Measurements from ENCODE around the gene SLC5A2. TPM values are rescaled to one million over a fixed set of nuclear protein-coding genes. Genes with fewer than 3 reads are reported as not detected.
"Not testable (repeated sequence)": the region's sequence is repeated elsewhere in the genome, so short reads cannot be mapped to it uniquely, and the experiment has no call there.

SLC5A2 gene
- not detected for total RNA-seq

DNA sequence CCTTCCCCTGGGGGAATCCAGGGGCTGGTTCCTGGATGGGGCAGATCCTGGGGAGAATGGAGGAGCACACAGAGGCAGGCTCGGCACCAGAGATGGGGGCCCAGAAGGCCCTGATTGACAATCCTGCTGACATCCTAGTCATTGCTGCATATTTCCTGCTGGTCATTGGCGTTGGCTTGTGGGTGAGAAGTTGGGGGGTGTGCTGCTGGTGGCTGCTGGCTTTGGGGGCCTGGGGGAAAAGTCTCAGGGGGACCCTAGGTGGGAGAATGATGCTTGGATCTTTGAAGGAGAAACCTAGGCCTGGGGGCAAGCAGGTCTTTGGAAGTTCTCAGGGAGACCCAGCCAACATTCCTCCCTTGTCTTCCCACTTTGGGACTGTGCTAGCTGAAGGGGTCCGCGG is at the start of gene SLC5A2:
Gene SLC5A2, plus strand, starts transcription at position 43 of the 400 bp plus-strand sequence. Its CDS starts 14 bp downstream, at position 57.
- no peak within 1 kb of the TSS for H3K4me3 ChIP-seq
- peaks cover 0 to 29% of the 10 kb centered on the region in 2 donors for H3K4me1 ChIP-seq
- peaks cover 3% of the 10 kb centered on the region for H3K36me3 ChIP-seq
- no peak for DNase-seq (ENCODE audit: low spot score)
- H3K27me3 ChIP-seq, result no peaks in the 10 kb centered on the region
- H3K27ac ChIP-seq, result no peak within 1 kb of the TSS
- TF ChIP-seq, protein P1, sequence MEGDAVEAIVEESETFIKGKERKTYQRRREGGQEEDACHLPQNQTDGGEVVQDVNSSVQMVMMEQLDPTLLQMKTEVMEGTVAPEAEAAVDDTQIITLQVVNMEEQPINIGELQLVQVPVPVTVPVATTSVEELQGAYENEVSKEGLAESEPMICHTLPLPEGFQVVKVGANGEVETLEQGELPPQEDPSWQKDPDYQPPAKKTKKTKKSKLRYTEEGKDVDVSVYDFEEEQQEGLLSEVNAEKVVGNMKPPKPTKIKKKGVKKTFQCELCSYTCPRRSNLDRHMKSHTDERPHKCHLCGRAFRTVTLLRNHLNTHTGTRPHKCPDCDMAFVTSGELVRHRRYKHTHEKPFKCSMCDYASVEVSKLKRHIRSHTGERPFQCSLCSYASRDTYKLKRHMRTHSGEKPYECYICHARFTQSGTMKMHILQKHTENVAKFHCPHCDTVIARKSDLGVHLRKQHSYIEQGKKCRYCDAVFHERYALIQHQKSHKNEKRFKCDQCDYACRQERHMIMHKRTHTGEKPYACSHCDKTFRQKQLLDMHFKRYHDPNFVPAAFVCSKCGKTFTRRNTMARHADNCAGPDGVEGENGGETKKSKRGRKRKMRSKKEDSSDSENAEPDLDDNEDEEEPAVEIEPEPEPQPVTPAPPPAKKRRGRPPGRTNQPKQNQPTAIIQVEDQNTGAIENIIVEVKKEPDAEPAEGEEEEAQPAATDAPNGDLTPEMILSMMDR (IDR thresholded peaks at IDR 0.05), result no peak
- H3K9me3 ChIP-seq, result no peaks in the 10 kb centered on the region

DNA sequence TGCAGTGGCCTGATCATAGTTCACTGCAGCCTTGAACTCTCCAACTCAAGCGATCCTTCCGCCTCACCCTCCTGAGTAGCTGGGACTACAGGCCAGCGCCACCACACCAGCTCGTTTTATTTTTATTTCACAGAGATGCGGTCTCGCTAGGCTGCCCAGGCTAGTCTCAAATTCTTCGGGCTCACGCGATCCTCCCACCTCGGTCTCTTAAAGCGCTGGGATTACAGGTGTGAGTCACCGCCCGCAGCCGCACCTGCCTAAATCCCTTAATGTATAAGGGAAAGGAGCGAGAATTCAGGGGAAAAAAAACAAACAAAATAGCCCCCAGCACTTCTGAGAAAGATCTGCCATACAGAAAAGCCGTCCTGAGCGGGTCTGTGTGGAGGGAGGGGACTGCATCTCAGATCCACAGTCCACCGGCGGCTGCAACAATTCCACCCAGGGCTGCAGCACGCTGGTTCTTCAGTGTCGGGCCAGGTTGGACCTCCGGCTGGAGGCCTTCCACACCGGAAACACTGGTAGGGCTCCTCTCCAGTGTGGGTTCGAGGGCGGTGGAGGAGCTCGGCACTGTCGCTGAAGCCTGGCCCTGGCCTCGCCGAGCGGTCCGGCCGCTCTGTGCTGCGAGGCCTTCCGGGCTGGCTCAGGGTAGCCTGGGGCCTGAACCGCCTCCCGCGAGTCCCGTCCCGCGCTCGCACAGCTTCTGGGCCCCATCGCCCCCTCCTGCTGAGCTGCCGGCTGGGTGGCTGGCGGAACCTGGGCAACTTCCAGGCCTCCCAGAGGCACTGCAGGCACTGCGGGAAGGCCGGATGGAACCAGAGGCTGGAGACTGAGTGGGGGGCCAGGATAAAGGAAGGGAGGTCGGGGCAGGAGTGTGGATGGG is 47.3 kb upstream of the SLC5A2 start:
- H3K36me3 ChIP-seq, result no peaks in the 10 kb centered on the region
- no peak overlapping the region for H3K27ac ChIP-seq
- H3K9me3 ChIP-seq, result no peaks in the 10 kb centered on the region
- DNase-seq (ENCODE audit: low spot score), result no peak
- no peak overlapping the region for H3K4me3 ChIP-seq
- H3K27me3 ChIP-seq, result no peaks in the 10 kb centered on the region
- TF ChIP-seq, protein P1 (IDR thresholded peaks at IDR 0.05), result no peak
- H3K4me1 ChIP-seq, result peaks cover 0 to 10% of the 10 kb centered on the region in 2 donors

DNA sequence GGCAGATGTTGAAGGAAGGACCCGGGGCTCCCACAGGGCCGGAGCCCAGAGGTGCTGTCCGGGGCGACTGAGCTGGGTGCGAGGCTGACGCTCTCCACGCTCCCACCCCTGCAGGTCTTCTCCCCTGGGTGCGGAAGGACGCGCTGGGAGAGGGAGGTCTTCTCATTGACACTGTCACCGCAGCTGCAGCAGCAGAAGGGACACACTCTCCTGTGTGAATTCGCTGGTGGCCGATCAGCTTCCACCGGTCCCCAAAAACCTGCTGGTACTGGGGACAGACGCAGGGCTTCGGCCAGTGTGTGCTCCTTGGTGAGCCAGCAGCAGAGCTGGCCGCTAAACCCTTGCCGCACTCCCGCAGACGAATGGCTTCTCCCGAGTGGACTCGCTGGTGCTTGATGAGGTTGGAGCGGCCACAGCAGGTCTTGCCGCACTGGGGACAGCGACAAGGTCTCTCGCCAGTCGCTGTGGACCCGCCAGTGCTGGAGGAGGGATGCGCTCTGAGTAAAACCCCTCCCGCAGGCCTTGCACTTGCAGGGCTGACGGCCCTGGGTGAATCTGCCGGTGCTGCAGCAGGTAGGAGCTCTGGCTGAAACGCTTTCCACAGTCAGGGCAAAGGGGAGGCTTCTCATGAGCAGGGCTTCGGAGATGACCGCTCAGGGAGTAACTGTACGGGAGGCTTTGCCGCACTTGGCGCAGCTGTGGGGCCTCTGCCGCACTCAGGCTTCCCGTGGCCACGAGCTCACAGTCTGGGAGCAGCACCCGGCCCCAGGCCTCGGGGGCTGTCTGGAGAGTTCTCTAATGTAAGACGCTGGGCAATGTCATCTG is 46.5 kb upstream of the SLC5A2 start:
- Histone ChIP-seq H3K27ac (no peak overlapping the region), H3K27me3 (no peaks in the 10 kb centered on the region), H3K4me3 (no peak overlapping the region), H3K4me1 (peaks cover 0 to 8% of the 10 kb centered on the region in 2 donors), H3K9me3 (no peaks in the 10 kb centered on the region), H3K36me3 (no peaks in the 10 kb centered on the region)
- TF ChIP-seq, protein P1 (IDR thresholded peaks at IDR 0.05), result no peak
- DNase-seq (ENCODE audit: low spot score), result no peak

DNA sequence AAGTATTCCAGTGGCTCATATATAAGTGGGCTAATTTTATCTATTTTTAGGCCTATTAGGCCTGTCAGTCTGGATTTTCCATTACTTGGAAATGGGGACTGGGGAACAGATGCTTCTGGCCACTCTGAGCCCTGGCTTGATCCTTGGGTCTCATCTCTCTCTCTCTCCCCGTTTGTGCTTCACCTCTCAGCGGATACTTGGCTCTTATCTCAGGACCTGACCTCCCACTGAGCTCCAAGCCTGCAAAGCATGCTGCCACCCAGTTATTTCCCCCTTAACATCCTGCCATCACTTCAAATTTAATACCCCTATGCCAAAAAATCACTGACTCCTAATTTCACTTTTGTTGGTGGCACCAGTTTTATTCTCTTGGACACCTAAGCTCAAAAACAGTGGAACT is 44.5 kb upstream of the SLC5A2 start:
- Histone ChIP-seq H3K9me3 (no peaks in the 10 kb centered on the region), H3K27ac (peak overlapping the region in 1 of 2 donors; percentile 26), H3K4me1 (peaks cover 0 to 21% of the 10 kb centered on the region in 2 donors), H3K4me3 (no peak overlapping the region), H3K36me3 (no peaks in the 10 kb centered on the region), H3K27me3 (no peaks in the 10 kb centered on the region)
- no peak for DNase-seq (ENCODE audit: low spot score)
- TF ChIP-seq, protein P1 (IDR thresholded peaks at IDR 0.05), result no peak

DNA sequence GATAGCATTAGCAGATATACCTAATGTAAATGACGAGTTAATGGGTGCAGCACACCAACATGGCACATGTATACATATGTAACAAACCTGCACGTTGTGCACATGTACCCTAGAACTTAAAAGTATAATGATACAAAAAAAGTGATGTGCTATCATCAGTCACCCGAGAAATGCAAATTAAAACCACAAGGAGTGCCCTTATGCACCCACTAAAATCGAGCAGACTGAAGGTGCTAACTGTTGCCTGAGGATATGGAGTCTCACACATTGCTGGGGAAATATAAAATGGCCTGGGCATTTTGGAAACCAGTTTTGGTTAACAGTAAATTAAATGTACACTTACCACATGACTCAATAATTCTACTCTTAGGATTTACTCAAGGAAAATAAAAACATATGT is 43.9 kb upstream of the SLC5A2 start:
- H3K9me3 ChIP-seq; H3K27ac ChIP-seq; DNase-seq (ENCODE audit: low spot score); H3K4me3 ChIP-seq; H3K27me3 ChIP-seq; H3K36me3 ChIP-seq: not testable (repeated sequence)
- H3K4me1 ChIP-seq, result peaks cover 0 to 16% of the 10 kb centered on the region in 2 donors

DNA sequence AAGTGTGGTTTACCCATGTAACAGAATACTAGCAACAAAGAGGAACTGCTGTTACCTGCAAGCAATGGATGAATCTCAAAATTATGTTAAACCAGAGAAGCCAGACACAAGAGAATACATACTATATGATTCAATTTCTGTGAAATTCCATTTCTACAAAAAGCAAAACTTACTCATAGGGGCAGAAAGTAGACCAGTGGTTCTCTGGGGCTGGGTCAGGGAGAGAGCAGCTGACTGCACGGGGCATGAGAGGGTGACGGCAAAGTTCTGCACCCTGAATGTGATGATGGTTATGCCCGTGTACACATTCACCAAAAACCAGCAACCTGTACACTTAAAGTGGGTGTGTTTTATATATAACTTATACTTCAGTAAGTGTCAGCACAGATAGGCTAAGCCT is 43.4 kb upstream of the SLC5A2 start:
- H3K36me3 ChIP-seq, result no peaks in the 10 kb centered on the region
- H3K27me3 ChIP-seq, result no peaks in the 10 kb centered on the region
- H3K27ac ChIP-seq, result no peak overlapping the region
- H3K4me3 ChIP-seq, result no peak overlapping the region
- no peak for DNase-seq (ENCODE audit: low spot score)
- peaks cover 0 to 16% of the 10 kb centered on the region in 2 donors for H3K4me1 ChIP-seq
- H3K9me3 ChIP-seq, result no peaks in the 10 kb centered on the region
- TF ChIP-seq, protein P1 (IDR thresholded peaks at IDR 0.05), result no peak

Measured in right atrium auricular region (tissue), 2 donors.